ENCODE results near the gene CACNA2D2. TPM values are rescaled to one million over a fixed set of nuclear protein-coding genes. Genes with fewer than 3 reads are reported as not detected.

CACNA2D2 gene
- total RNA-seq, 4 donors from 2014 or later: 0.31 to 1.7 (median 0.66) TPM

DNA sequence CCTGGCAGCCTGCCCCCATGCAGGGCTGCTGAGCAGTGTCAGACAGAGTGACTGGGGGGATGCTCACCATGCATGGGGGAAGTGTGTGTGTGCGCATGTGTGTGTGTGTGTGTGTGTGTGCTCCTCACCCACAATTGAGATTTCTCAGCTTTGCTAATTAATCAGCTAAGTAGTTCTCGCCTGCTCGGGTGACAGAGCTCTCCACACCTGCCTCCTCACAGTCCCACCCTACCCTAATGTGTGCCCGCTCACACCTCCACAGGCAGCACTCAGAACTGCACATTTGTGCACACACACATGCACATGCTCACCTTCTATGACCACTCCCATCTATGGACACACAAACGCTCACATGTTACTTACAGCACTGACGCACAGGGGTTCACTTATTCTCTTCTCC lies 37.3 kb downstream of the CACNA2D2 start:
- no peak for ATAC-seq
- H3K36me3 ChIP-seq: no peaks in the 10 kb centered on the region
- TF ChIP-seq, protein P1, sequence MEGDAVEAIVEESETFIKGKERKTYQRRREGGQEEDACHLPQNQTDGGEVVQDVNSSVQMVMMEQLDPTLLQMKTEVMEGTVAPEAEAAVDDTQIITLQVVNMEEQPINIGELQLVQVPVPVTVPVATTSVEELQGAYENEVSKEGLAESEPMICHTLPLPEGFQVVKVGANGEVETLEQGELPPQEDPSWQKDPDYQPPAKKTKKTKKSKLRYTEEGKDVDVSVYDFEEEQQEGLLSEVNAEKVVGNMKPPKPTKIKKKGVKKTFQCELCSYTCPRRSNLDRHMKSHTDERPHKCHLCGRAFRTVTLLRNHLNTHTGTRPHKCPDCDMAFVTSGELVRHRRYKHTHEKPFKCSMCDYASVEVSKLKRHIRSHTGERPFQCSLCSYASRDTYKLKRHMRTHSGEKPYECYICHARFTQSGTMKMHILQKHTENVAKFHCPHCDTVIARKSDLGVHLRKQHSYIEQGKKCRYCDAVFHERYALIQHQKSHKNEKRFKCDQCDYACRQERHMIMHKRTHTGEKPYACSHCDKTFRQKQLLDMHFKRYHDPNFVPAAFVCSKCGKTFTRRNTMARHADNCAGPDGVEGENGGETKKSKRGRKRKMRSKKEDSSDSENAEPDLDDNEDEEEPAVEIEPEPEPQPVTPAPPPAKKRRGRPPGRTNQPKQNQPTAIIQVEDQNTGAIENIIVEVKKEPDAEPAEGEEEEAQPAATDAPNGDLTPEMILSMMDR (IDR thresholded peaks at IDR 0.05): no peak
- TF ChIP-seq EP300 (IDR thresholded peaks at IDR 0.05) (no peak), POLR2AphosphoS5 (IDR thresholded peaks at IDR 0.05) (no peak), POLR2A (IDR thresholded peaks at IDR 0.05) (no peak)
- no peaks in the 10 kb centered on the region for H3K4me1 ChIP-seq
- no peak overlapping the region for H3K27ac ChIP-seq
- 77 to 95% methylated on average over 4 to 5 of the region's 6 CpGs for WGBS, 2 donors (ENCODE audit: low coverage in 1 of 2)
- no peaks in the 10 kb centered on the region for H3K27me3 ChIP-seq
- H3K4me3 ChIP-seq: no peak overlapping the region
- H3K9me3 ChIP-seq: no peaks in the 10 kb centered on the region

DNA sequence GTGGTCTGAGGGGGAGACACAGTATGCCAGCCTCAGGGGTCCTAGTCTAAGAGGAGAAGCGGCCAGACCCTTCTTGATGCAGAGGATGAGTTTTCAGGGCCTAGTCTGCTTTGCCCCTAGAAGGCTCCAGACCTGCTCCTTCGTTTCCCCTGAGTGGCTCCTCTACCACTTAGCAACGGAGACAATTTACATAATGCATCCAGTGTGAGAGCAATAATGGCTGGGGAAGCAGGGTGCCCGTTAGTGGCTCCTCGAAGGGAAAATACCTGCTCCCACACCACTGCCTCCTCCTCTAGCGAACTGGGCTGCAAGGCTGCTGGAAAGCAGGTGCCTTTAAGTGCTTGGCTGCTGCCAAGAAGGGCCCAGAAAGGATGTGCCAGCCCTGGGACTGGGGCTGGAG lies 38.9 kb downstream of the CACNA2D2 start:
- ATAC-seq: no peak
- Histone ChIP-seq H3K4me1 (no peaks in the 10 kb centered on the region), H3K36me3 (no peaks in the 10 kb centered on the region), H3K27ac (no peak overlapping the region), H3K27me3 (no peaks in the 10 kb centered on the region), H3K9me3 (no peaks in the 10 kb centered on the region), H3K4me3 (no peak overlapping the region)
- TF ChIP-seq POLR2AphosphoS5 (IDR thresholded peaks at IDR 0.05) (no peak), POLR2A (IDR thresholded peaks at IDR 0.05) (no peak), EP300 (IDR thresholded peaks at IDR 0.05) (no peak)
- TF ChIP-seq, protein P1 (IDR thresholded peaks at IDR 0.05): no peak
- 85% methylated on average over 3 of the region's 6 CpGs; no CpG with 5 or more reads in 1 of the 2 donors for WGBS, 2 donors (ENCODE audit: low coverage in 1 of 2)

DNA sequence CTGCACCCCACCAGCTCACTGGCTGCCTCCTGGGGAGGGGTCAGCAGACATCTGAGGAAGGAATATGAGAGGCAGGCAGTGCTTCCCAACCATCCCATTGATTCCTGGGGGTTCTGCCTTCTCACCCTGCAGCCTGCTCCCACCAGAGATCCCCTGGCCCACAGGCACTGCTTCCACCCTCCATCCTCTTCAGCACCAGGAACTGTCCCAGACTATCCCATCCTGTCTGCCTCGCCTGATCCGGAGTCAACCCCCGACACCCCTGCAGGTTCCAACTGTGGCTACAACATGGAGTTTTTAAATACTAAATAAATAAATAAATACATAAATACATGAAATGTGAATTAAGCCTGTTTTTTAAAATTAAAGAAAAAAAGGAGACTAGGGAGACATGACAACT lies 43.6 kb downstream of the CACNA2D2 start:
- Histone ChIP-seq H3K36me3 (no peaks in the 10 kb centered on the region), H3K27me3 (no peaks in the 10 kb centered on the region), H3K27ac (no peak overlapping the region), H3K9me3 (no peaks in the 10 kb centered on the region), H3K4me1 (peaks cover 0 to 18% (median 12%) of the 10 kb centered on the region in 3 donors), H3K4me3 (no peak overlapping the region)
- ATAC-seq: no peak
- TF ChIP-seq POLR2AphosphoS5 (IDR thresholded peaks at IDR 0.05): no peak
- TF ChIP-seq POLR2A (IDR thresholded peaks at IDR 0.05): no peak
- no peak for TF ChIP-seq EP300 (IDR thresholded peaks at IDR 0.05)
- TF ChIP-seq, protein P1 (IDR thresholded peaks at IDR 0.05): no peak
- WGBS, 2 donors (ENCODE audit: low coverage in 1 of 2): 86 to 92% methylated on average over 2 to 3 of the region's 3 CpGs

DNA sequence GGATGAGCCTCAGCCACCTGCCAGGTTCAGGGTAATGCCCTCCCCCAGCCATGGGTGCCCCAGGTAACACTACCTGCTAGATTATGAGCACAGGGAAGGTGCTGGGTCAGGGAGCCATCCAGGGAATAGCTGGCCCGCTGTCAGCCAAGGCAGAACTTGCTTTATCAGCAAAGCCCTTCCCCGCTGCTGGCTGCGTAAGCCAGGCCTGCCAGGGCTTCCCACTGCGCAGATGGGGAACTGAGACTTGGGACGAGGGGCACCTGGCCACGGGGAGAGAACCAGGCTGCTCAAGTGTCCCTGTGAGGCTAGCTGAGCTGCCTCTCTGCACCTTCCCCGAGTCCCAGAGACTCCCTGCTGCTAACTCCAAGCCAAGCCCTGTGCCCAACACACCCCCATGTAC lies 45.4 kb downstream of the CACNA2D2 start:
- Histone ChIP-seq H3K9me3 (no peaks in the 10 kb centered on the region), H3K4me3 (no peak overlapping the region), H3K27me3 (no peaks in the 10 kb centered on the region), H3K36me3 (no peaks in the 10 kb centered on the region), H3K27ac (no peak overlapping the region), H3K4me1 (peaks cover 0 to 28% (median 14%) of the 10 kb centered on the region in 3 donors)
- ATAC-seq: no peak
- no peak for TF ChIP-seq POLR2A (IDR thresholded peaks at IDR 0.05)
- TF ChIP-seq, protein P1 (IDR thresholded peaks at IDR 0.05): no peak
- WGBS, 2 donors (ENCODE audit: low coverage in 1 of 2): no CpG with 5 or more reads among the region's 7 CpGs

DNA sequence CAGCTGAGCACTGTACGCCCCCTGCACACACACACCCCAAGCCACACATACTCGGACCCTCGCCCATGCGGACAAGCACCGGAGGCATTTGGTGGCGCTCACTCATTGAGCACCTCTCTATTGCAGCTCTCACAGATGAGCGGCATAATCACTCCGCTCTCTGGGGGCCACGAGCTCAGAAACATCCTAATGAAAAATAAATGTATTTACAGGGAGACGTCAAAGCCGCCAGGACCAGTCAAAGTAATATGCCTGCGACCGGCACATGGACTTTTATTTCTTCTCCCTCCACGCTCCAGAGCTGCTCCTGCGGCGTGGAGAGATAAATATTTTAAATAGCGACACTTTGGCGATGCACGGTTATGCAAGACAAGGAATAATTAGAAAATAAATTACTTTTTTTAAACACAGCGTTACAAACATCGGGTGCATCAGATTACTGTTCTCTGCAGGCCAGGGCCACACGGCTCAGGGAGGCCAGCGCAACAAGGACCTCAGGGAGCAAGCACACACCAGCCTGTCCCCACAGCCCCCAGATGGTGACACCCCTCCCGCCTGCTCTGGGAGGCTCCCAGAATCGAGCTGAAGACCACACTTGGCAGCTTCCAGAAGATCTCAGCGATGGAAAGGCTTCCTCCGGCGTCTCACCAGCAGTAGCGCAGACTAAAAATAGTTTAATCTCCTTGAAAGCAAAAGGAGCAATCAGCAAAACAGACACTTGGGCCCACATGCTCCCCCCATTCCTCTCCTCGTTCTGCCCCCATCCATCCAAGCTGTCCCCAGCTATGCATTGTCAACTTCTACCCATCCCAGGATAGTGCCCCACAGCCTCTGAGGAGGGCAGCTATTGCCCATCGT lies 48.0 kb downstream of the CACNA2D2 start:
- 24 to 33% methylated on average over 12 to 23 of the region's 31 CpGs for WGBS, 2 donors (ENCODE audit: low coverage in 1 of 2)
- Histone ChIP-seq H3K27ac (peak overlapping the region in 3 of 4 donors; percentile 42 to 66 (median 47)), H3K4me3 (no peak overlapping the region)

More for the DNA sequence above, 48.0 kb downstream of the CACNA2D2 start:
- no peaks in the 10 kb centered on the region for H3K36me3 ChIP-seq
- TF ChIP-seq POLR2A (IDR thresholded peaks at IDR 0.05) (no peak), POLR2AphosphoS5 (IDR thresholded peaks at IDR 0.05) (no peak), EP300 (IDR thresholded peaks at IDR 0.05) (no peak)
- TF ChIP-seq, protein P1 (IDR thresholded peaks at IDR 0.05): no peak
- no peaks in the 10 kb centered on the region for H3K9me3 ChIP-seq
- H3K27me3 ChIP-seq: no peaks in the 10 kb centered on the region
- peaks cover 0 to 34% (median 14%) of the 10 kb centered on the region in 3 donors for H3K4me1 ChIP-seq
- ATAC-seq: peak; percentile 22
